Smooth muscle cell (in vitro differentiated cells): ENCODE results near the gene SMIM9. TPM values are rescaled to one million over a fixed set of nuclear protein-coding genes. Genes with fewer than 3 reads are reported as not detected.

Experiments
- DNase-seq: peaks from one replicate; lab custom pipeline; 2025; ENCODE audit not compliant: unreplicated experiment; lab: John Stamatoyannopoulos, UW
- H2AFZ ChIP-seq: fragments of 200-600 bp; sonication (generic); 2 replicates; pipeline ENCODE4 v1.6.0; 2016; ENCODE audit warnings: antibody characterized with exemption, low read depth, mild to moderate bottlenecking
- H3F3A ChIP-seq: fragments of 200-600 bp; sonication (generic); 2 replicates; pipeline ENCODE4 v1.6.0; 2017; ENCODE audit warnings: antibody characterized with exemption, low read depth
- H3K27ac ChIP-seq: fragments of 200-600 bp; sonication (generic); 2 replicates; pipeline ENCODE4 v1.5.1; 2016; ENCODE audit warnings: low read depth, mild to moderate bottlenecking
- H3K27me3 ChIP-seq: fragments of 200-600 bp; sonication (generic); 2 replicates; pipeline ENCODE4 v1.6.1; 2016; ENCODE audit warnings: low read depth, mild to moderate bottlenecking
- H3K36me3 ChIP-seq: fragments of 200-600 bp; sonication (generic); 2 replicates; pipeline ENCODE4 v1.5.1; 2016; ENCODE audit warnings: low read depth
- H3K4me1 ChIP-seq: fragments of 200-600 bp; sonication (generic); 2 replicates; pipeline ENCODE4 v1.5.1; 2016; ENCODE audit warnings: low read depth
- H3K4me2 ChIP-seq: fragments of 200-600 bp; sonication (generic); 2 replicates; pipeline ENCODE4 v1.6.0; 2016; ENCODE audit warnings: mild to moderate bottlenecking
- H3K4me3 ChIP-seq: fragments of 200-600 bp; sonication (generic); 2 replicates; pipeline ENCODE4 v1.5.1; 2016; ENCODE audit warnings: mild to moderate bottlenecking
- H3K79me2 ChIP-seq: fragments of 200-600 bp; sonication (generic); 2 replicates; pipeline ENCODE4 v1.6.0; 2016; ENCODE audit warnings: low read depth, mild to moderate bottlenecking
- H3K9ac ChIP-seq: fragments of 200-600 bp; sonication (generic); 2 replicates; pipeline ENCODE4 v1.6.0; 2016; ENCODE audit warnings: low read depth
- H3K9me3 ChIP-seq: fragments of 200-600 bp; sonication (generic); replicated peaks from 2 replicates; pipeline ENCODE4 v1.5.1; 2016; ENCODE audit warnings: low read depth
- H4K20me1 ChIP-seq: fragments of 200-600 bp; sonication (generic); 2 replicates; pipeline ENCODE4 v1.6.0; 2016; ENCODE audit warnings: low read depth
- WGBS: methylation state at CpG from one replicate; pipeline ENCODE4 v1.1.7; 2016; ENCODE audit warnings: low lambda C conversion rate; 5-methylcytosine and 5-hydroxymethylcytosine counted together
- polyA plus RNA-seq: library from polyadenylated mRNA; unstranded; fragments of >200 nt; fragmentation: Nextera tagmentation; extraction: Ambion mirVana; gene quantifications from 2 replicates; pipeline ENCODE4 v1.2.1, GENCODE V29; 2016
- total RNA-seq: library from RNA; depleted of rRNA; stranded (reverse); fragments of >200 nt; gene quantifications from 2 replicates; pipeline ENCODE4 v1.2.3, GENCODE V29; 2014
- TF ChIP-seq, protein P1 (sequence below): fragments of 200-600 bp; sonication (generic); IDR thresholded peaks from 2 replicates; pipeline ENCODE4 v1.5.1; 2017; ENCODE audit warnings: borderline replicate concordance, mild to moderate bottlenecking, antibody characterized with exemption; ENCODE audit not compliant: insufficient read depth, poor library complexity, severe bottlenecking

SMIM9 gene
- total and polyA plus RNA-seq, 2 experiments from 2014 or later: not detected

DNA sequence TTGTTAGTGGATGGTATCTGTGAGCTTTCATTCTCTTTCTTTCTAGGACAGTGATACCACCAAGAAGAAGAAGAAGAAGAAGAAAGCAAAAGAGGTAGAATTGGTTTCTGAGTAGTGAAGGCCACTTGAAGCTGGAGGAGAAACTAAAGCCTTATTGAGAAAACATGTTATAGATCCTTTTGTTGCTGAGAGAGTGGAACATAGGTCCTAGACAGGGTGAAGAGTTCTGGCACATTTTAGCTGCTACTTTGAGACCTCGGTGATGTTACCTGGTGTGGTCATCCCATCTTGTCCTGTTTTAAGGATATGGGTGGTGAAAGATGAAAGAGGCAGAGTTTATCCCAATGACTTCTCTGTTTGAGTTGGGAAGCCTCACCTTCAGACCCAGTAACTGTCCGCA is 57.7 kb downstream of the SMIM9 start:
- Histone ChIP-seq H3K4me1 (no peaks in the 10 kb centered on the region), H3K4me3 (no peak overlapping the region), H3K9ac (no peak overlapping the region), H4K20me1 (no peaks in the 10 kb centered on the region), H2AFZ (no peak overlapping the region), H3K36me3 (peaks cover 5% of the 10 kb centered on the region), H3K4me2 (no peak overlapping the region), H3K9me3 (no peaks in the 10 kb centered on the region), H3F3A (no peaks in the 10 kb centered on the region), H3K79me2 (no peaks in the 10 kb centered on the region), H3K27me3 (no peaks in the 10 kb centered on the region), H3K27ac (no peak overlapping the region)
- WGBS: 85% methylated on average over 2 of the region's 2 CpGs
- TF ChIP-seq, protein P1, sequence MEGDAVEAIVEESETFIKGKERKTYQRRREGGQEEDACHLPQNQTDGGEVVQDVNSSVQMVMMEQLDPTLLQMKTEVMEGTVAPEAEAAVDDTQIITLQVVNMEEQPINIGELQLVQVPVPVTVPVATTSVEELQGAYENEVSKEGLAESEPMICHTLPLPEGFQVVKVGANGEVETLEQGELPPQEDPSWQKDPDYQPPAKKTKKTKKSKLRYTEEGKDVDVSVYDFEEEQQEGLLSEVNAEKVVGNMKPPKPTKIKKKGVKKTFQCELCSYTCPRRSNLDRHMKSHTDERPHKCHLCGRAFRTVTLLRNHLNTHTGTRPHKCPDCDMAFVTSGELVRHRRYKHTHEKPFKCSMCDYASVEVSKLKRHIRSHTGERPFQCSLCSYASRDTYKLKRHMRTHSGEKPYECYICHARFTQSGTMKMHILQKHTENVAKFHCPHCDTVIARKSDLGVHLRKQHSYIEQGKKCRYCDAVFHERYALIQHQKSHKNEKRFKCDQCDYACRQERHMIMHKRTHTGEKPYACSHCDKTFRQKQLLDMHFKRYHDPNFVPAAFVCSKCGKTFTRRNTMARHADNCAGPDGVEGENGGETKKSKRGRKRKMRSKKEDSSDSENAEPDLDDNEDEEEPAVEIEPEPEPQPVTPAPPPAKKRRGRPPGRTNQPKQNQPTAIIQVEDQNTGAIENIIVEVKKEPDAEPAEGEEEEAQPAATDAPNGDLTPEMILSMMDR: no peak
- no peak for DNase-seq

DNA sequence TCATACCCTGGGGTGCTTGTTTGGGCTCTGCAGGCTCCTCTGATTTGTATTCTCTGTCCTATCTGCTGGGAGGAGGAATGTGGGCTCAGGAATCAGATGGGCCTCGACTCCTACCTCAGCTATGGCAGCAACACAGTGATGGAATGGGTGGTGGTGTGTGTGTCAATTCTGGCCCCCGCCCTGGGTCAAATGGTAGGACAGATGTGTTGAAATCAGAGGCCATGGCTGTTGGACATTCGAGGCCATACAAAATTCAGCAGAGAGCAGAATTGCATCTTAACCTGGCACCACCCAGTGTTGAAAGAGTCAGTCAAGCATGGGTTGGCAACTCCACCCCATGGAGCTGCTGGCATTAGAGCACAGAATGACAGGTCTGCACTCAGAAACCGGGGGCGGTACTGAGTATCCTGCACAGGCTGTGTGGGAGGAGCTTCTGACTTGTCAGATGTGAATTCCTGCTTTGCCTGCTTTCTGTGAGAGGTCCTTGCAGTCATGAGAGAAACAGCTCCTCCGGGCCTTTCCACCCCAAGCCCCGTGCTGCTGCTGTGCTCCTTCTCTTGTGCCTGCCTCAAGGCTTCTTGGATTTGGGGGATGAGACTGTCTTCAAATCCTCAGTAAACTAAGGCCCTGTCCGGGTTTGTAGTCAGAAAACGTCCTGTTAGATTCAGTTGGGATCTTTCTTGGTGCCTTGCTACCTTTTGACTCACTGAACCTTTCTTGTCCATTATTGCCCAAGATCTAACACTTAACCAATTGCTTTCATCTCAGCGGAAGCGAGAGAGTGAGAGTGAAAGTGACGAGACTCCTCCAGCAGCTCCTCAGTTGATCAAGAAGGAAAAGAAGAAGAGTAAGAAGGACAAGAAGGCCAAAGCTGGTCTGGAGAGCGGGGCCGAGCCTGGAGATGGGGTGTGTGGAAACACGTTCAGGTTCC is 58.8 kb downstream of the SMIM9 start:
- Histone ChIP-seq H3K4me2 (no peak overlapping the region), H4K20me1 (no peaks in the 10 kb centered on the region), H2AFZ (no peak overlapping the region), H3K36me3 (peaks cover 5% of the 10 kb centered on the region), H3K4me3 (no peak overlapping the region), H3K27me3 (no peaks in the 10 kb centered on the region), H3K9ac (no peak overlapping the region), H3K79me2 (no peaks in the 10 kb centered on the region), H3F3A (no peaks in the 10 kb centered on the region), H3K9me3 (no peaks in the 10 kb centered on the region), H3K4me1 (no peaks in the 10 kb centered on the region), H3K27ac (no peak overlapping the region)
- no peak for DNase-seq
- TF ChIP-seq, protein P1: no peak
- 76% methylated on average over 15 of the region's 15 CpGs for WGBS

DNA sequence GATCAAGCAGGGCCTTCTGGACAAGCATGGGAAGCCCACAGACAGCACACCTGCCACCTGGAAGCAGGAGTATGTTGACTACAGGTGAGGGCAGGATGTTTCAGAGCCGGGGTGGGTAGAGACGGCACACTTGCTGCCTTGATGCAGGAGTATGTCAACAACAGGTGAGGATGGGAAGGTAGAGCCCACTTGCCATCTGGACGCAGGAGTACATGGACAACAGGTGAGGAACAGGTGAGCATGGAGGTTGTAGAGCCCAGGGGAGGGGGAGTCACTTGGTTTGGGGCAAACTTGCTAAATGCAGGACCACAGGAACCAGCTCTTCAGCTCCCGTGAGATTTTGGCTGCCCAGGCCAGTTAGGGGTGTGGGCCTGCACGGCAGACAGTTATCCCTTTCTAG is 59.8 kb downstream of the SMIM9 start:
- no peak overlapping the region for H3K4me2 ChIP-seq
- no peak overlapping the region for H3K9ac ChIP-seq
- H4K20me1 ChIP-seq: no peaks in the 10 kb centered on the region
- TF ChIP-seq, protein P1: no peak
- H3K36me3 ChIP-seq: peaks cover 5% of the 10 kb centered on the region
- no peaks in the 10 kb centered on the region for H3F3A ChIP-seq
- H3K4me3 ChIP-seq: no peak overlapping the region
- 81% methylated on average over 5 of the region's 5 CpGs for WGBS
- no peak overlapping the region for H2AFZ ChIP-seq
- H3K27ac ChIP-seq: no peak overlapping the region
- no peaks in the 10 kb centered on the region for H3K27me3 ChIP-seq
- H3K79me2 ChIP-seq: no peaks in the 10 kb centered on the region
- DNase-seq: no peak
- no peaks in the 10 kb centered on the region for H3K4me1 ChIP-seq
- H3K9me3 ChIP-seq: no peaks in the 10 kb centered on the region

Other genes starting within 250 kb of the SMIM9 start
- not detected in 2 replicates for gene CTAG1A, start 249.5 kb downstream of the SMIM9 start, total RNA-seq
- gene CTAG1A, start 249.5 kb downstream of the SMIM9 start, polyA plus RNA-seq: not detected in 2 replicates
- not detected in 2 replicates for gene CTAG1B, start 215.4 kb downstream of the SMIM9 start, total RNA-seq
- not detected in 2 replicates for gene CTAG1B, start 215.4 kb downstream of the SMIM9 start, polyA plus RNA-seq
- gene CTAG2, start 181.1 kb downstream of the SMIM9 start, total RNA-seq: not detected in 2 replicates
- not detected in 2 replicates for gene CTAG2, start 181.1 kb downstream of the SMIM9 start, polyA plus RNA-seq
- gene GAB3, start 83.6 kb downstream of the SMIM9 start, total RNA-seq: 0.63 and 0.72 TPM in 2 replicates
- 0.39 and 0.80 TPM in 2 replicates for gene GAB3, start 83.6 kb downstream of the SMIM9 start, polyA plus RNA-seq
- gene DKC1, start 71.8 kb downstream of the SMIM9 start, total RNA-seq: 18.7 and 23.4 TPM in 2 replicates
- 31.2 and 35.1 TPM in 2 replicates for gene DKC1, start 71.8 kb downstream of the SMIM9 start, polyA plus RNA-seq
- gene MPP1, start 29.2 kb downstream of the SMIM9 start, total RNA-seq: 15.1 and 21.0 TPM in 2 replicates
- gene MPP1, start 29.2 kb downstream of the SMIM9 start, polyA plus RNA-seq: 11.6 and 17.5 TPM in 2 replicates
- gene F8A1, start 51.7 kb upstream of the SMIM9 start, total RNA-seq: 4.8 and 7.5 TPM in 2 replicates
- gene F8A1, start 51.7 kb upstream of the SMIM9 start, polyA plus RNA-seq: 38.2 and 49.6 TPM in 2 replicates
- 2.2 and 3.3 TPM in 2 replicates for gene F8, start 188.1 kb upstream of the SMIM9 start, total RNA-seq
- gene F8, start 188.1 kb upstream of the SMIM9 start, polyA plus RNA-seq: 0.79 and 1.9 TPM in 2 replicates
- 38.3 and 52.3 TPM in 2 replicates for gene FUNDC2, start 192.2 kb upstream of the SMIM9 start, total RNA-seq
- 98.2 and 103 TPM in 2 replicates for gene FUNDC2, start 192.2 kb upstream of the SMIM9 start, polyA plus RNA-seq
- gene CMC4, start 236.5 kb upstream of the SMIM9 start, total RNA-seq: 14.4 and 24.5 TPM in 2 replicates
- gene CMC4, start 236.5 kb upstream of the SMIM9 start, polyA plus RNA-seq: 14.3 and 21.2 TPM in 2 replicates
- gene MTCP1, start 236.5 kb upstream of the SMIM9 start, total RNA-seq: 0.40 and 12.2 TPM in 2 replicates
- 18.6 and 20.2 TPM in 2 replicates for gene MTCP1, start 236.5 kb upstream of the SMIM9 start, polyA plus RNA-seq
- gene BRCC3, start 236.8 kb upstream of the SMIM9 start, total RNA-seq: 9.6 and 10.6 TPM in 2 replicates
- 13.4 and 14.4 TPM in 2 replicates for gene BRCC3, start 236.8 kb upstream of the SMIM9 start, polyA plus RNA-seq